ENCODE data around the gene KRABD2.

Gene KRABD2

GRCh38 chr17:8366231-8366630 is 10.3 kb downstream of the KRABD2 start:
- H3F3A ChIP-seq (ENCODE audit: low read depth) = no peaks in the 10 kb centered on the region
- H3K4me2 ChIP-seq = no peak overlapping the region
- H3K27ac ChIP-seq = no peak overlapping the region
- no peaks in the 10 kb centered on the region for H3K4me1 ChIP-seq
- no peak overlapping the region for H3K9ac ChIP-seq
- no peak overlapping the region for H2AFZ ChIP-seq (replicated peaks)
- no peaks in the 10 kb centered on the region for H3K79me2 ChIP-seq (ENCODE audit: low read depth)
- H3K4me1 Mint-ChIP-seq = no peaks in the 10 kb centered on the region
- H3K27ac Mint-ChIP-seq = no peak overlapping the region
- no peaks in the 10 kb centered on the region for H3K36me3 ChIP-seq
- no peaks in the 10 kb centered on the region for H4K20me1 ChIP-seq (ENCODE audit: low read depth)
- no peak for DNase-seq (ENCODE audit: low spot score)
- H3K36me3 Mint-ChIP-seq = peaks cover 28% of the 10 kb centered on the region
- H3K27me3 Mint-ChIP-seq (ENCODE audit: insufficient read depth, low read depth) = peaks cover 9% of the 10 kb centered on the region
- no peaks in the 10 kb centered on the region for H3K27me3 ChIP-seq
- no peak overlapping the region for H3K4me3 Mint-ChIP-seq
- no peaks in the 10 kb centered on the region for H3K9me3 Mint-ChIP-seq
- TF ChIP-seq EZH2phosphoT487 (IDR thresholded peaks at IDR 0.05) = no peak
- no peak for TF ChIP-seq EZH2 (IDR thresholded peaks at IDR 0.05)
- no peak for TF ChIP-seq CTCF (IDR thresholded peaks at IDR 0.05)
- H3K4me3 ChIP-seq = no peak overlapping the region
- no peaks in the 10 kb centered on the region for H3K9me3 ChIP-seq (ENCODE audit: low read depth)

- DNase-seq (ENCODE audit: low spot score) = no peak
Observed at GRCh38 chr17:8365143-8365542, 11.4 kb downstream of the KRABD2 start.

GRCh38 chr17:8362651-8363332 is 13.7 kb downstream of the KRABD2 start:
- DNase-seq (ENCODE audit: low spot score) = no peak
- no peak overlapping the region for H3K4me3 Mint-ChIP-seq
- Histone ChIP-seq H3K79me2 (ENCODE audit: low read depth) (no peaks in the 10 kb centered on the region), H3K27ac (no peak overlapping the region), H3K4me3 (no peak overlapping the region), H2AFZ (replicated peaks) (no peak overlapping the region), H3K9ac (no peak overlapping the region), H3F3A (ENCODE audit: low read depth) (no peaks in the 10 kb centered on the region), H3K27me3 (no peaks in the 10 kb centered on the region), H3K9me3 (ENCODE audit: low read depth) (no peaks in the 10 kb centered on the region), H3K4me1 (no peaks in the 10 kb centered on the region), H4K20me1 (ENCODE audit: low read depth) (no peaks in the 10 kb centered on the region), H3K36me3 (no peaks in the 10 kb centered on the region), H3K4me2 (no peak overlapping the region)
- H3K36me3 Mint-ChIP-seq = peaks cover 7% of the 10 kb centered on the region
- peaks cover 5% of the 10 kb centered on the region for H3K4me1 Mint-ChIP-seq
- no peaks in the 10 kb centered on the region for H3K9me3 Mint-ChIP-seq
- peaks cover 8% of the 10 kb centered on the region for H3K27me3 Mint-ChIP-seq (ENCODE audit: insufficient read depth, low read depth)
- H3K27ac Mint-ChIP-seq = no peak overlapping the region
- TF ChIP-seq CTCF (IDR thresholded peaks at IDR 0.05) (no peak), EZH2phosphoT487 (IDR thresholded peaks at IDR 0.05) (no peak), EZH2 (IDR thresholded peaks at IDR 0.05) (no peak)

More at GRCh38 chr17:8365143-8365542, 11.4 kb downstream of the KRABD2 start:
- Histone ChIP-seq H3K4me1 (no peaks in the 10 kb centered on the region), H3K9me3 (ENCODE audit: low read depth) (no peaks in the 10 kb centered on the region), H3K9ac (no peak overlapping the region), H3F3A (ENCODE audit: low read depth) (no peaks in the 10 kb centered on the region), H3K4me2 (no peak overlapping the region), H2AFZ (replicated peaks) (no peak overlapping the region), H3K27ac (no peak overlapping the region), H3K79me2 (ENCODE audit: low read depth) (no peaks in the 10 kb centered on the region), H4K20me1 (ENCODE audit: low read depth) (no peaks in the 10 kb centered on the region), H3K4me3 (no peak overlapping the region), H3K36me3 (no peaks in the 10 kb centered on the region), H3K27me3 (no peaks in the 10 kb centered on the region)
- no peak overlapping the region for H3K27ac Mint-ChIP-seq
- H3K4me1 Mint-ChIP-seq = no peaks in the 10 kb centered on the region
- H3K36me3 Mint-ChIP-seq = peaks cover 24% of the 10 kb centered on the region
- peaks cover 9% of the 10 kb centered on the region for H3K27me3 Mint-ChIP-seq (ENCODE audit: insufficient read depth, low read depth)
- no peak overlapping the region for H3K4me3 Mint-ChIP-seq
- TF ChIP-seq CTCF (IDR thresholded peaks at IDR 0.05) (no peak), EZH2 (IDR thresholded peaks at IDR 0.05) (no peak), EZH2phosphoT487 (IDR thresholded peaks at IDR 0.05) (no peak)
- H3K9me3 Mint-ChIP-seq = no peaks in the 10 kb centered on the region

Data from neural progenitor cell (in vitro differentiated cells).